Measurements from ENCODE around the gene PDK1. TPM values are rescaled to one million over a fixed set of nuclear protein-coding genes. Genes with fewer than 3 reads are reported as not detected.
"Not testable (repeated sequence)": the region's sequence is repeated elsewhere in the genome, so short reads cannot be mapped to it uniquely, and the experiment has no call there.

PDK1 gene
- total RNA-seq, 1 experiment from 2014 or later = 11.7 TPM

DNA sequence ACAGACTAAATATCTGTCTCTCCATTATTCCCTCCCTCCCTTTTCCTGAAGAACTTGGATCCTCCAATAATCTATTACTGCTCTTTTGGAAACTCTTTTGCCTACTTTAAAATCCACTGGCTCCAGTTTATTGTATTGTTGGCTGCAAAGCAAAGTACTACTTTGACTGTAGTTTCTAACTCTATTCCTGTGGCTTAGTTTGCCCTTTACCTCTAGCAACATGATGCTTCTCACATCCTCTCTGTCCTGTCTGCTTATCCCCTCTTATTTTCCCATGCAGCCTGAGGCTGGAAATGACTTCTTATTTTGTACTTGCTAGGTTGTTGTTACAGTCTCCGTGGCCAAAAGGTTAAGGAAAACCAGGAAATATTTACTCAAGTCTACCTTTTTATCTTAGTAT is 26.8 kb downstream of the PDK1 start:
- in situ Hi-C loops (cut with HindIII; ENCODE audit: low pct_unique_long_range_greater_than_20kb, low sequenced_read_pairs) = no loop called here
- no peak overlapping the region for H3K27ac ChIP-seq (ENCODE audit: low read length)
- no peaks in the 10 kb centered on the region for H3K36me3 ChIP-seq (ENCODE audit: control insufficient read depth, insufficient read depth, low read length)
- no peaks in the 10 kb centered on the region for H3K27me3 ChIP-seq (ENCODE audit: control insufficient read depth, insufficient read depth, low read length)
- intact Hi-C loops (cut with micrococcal nuclease; ENCODE audit: unreplicated experiment) = no loop called here
- peaks cover 5% of the 10 kb centered on the region; the same call in 1 of the 2 replicates for H3K9me3 ChIP-seq (ENCODE audit: control insufficient read depth, insufficient read depth, low read depth, low read length)
- DNase-seq (ENCODE audit: low read depth, low spot score) = no peak
- CTCF ChIA-PET = no interaction called here
- TF ChIP-seq, protein P1, sequence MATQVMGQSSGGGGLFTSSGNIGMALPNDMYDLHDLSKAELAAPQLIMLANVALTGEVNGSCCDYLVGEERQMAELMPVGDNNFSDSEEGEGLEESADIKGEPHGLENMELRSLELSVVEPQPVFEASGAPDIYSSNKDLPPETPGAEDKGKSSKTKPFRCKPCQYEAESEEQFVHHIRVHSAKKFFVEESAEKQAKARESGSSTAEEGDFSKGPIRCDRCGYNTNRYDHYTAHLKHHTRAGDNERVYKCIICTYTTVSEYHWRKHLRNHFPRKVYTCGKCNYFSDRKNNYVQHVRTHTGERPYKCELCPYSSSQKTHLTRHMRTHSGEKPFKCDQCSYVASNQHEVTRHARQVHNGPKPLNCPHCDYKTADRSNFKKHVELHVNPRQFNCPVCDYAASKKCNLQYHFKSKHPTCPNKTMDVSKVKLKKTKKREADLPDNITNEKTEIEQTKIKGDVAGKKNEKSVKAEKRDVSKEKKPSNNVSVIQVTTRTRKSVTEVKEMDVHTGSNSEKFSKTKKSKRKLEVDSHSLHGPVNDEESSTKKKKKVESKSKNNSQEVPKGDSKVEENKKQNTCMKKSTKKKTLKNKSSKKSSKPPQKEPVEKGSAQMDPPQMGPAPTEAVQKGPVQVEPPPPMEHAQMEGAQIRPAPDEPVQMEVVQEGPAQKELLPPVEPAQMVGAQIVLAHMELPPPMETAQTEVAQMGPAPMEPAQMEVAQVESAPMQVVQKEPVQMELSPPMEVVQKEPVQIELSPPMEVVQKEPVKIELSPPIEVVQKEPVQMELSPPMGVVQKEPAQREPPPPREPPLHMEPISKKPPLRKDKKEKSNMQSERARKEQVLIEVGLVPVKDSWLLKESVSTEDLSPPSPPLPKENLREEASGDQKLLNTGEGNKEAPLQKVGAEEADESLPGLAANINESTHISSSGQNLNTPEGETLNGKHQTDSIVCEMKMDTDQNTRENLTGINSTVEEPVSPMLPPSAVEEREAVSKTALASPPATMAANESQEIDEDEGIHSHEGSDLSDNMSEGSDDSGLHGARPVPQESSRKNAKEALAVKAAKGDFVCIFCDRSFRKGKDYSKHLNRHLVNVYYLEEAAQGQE (IDR thresholded peaks at IDR 0.05; ENCODE audit: insufficient read depth in 1 of 2, low read depth in 2 of 2, low read length in 1 of 2) = no peak
- no peak for TF ChIP-seq SIN3A (IDR thresholded peaks at IDR 0.05; ENCODE audit: borderline replicate concordance, insufficient read depth, low read depth, low read length)
- TF ChIP-seq TCF7L2 (IDR thresholded peaks at IDR 0.05; ENCODE audit: low read depth, low read length) = no peak
- TF ChIP-seq, protein P2, sequence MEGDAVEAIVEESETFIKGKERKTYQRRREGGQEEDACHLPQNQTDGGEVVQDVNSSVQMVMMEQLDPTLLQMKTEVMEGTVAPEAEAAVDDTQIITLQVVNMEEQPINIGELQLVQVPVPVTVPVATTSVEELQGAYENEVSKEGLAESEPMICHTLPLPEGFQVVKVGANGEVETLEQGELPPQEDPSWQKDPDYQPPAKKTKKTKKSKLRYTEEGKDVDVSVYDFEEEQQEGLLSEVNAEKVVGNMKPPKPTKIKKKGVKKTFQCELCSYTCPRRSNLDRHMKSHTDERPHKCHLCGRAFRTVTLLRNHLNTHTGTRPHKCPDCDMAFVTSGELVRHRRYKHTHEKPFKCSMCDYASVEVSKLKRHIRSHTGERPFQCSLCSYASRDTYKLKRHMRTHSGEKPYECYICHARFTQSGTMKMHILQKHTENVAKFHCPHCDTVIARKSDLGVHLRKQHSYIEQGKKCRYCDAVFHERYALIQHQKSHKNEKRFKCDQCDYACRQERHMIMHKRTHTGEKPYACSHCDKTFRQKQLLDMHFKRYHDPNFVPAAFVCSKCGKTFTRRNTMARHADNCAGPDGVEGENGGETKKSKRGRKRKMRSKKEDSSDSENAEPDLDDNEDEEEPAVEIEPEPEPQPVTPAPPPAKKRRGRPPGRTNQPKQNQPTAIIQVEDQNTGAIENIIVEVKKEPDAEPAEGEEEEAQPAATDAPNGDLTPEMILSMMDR (IDR thresholded peaks at IDR 0.05) = no peak
- TF ChIP-seq POLR2AphosphoS5 (IDR thresholded peaks at IDR 0.05; ENCODE audit: low read depth, low read length) = no peak
- no peaks in the 10 kb centered on the region for H3K4me1 ChIP-seq (ENCODE audit: control insufficient read depth, insufficient read depth, low read length)
- no TSS peak for BruUV-seq (replicated peaks)
- no peak for ATAC-seq
- POLR2A ChIA-PET = no interaction called here
- no peak overlapping the region for H3K4me3 ChIP-seq (ENCODE audit: low read depth in 2 of 2, low read length in 2 of 2)

DNA sequence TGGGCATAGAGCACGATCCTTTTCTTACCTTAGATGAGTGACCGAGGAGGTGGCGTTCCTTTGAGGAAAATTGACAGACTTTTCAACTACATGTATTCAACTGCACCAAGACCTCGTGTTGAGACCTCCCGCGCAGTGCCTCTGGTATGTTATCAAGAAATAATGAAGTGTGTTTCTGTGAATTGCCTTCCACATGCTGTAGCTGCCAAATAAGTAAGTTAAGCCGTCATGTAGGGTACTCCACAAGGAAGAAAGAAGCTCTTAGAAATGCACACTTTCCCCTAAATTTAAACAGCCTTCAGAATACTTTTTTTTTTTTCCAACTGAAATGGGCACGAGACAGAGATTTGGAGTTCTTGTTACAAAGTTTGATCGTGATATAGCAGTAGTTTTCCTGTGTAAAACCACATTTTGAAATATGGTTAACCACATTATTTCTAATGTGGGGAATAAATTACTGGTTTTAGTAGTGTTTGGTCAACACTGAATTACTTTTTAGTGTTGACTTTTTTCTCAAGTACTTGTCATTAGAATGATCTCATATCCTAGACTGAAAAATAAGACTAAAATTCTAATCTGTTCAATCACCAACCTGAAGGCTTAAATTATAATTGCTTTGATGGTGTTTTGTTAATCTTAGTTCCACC is 30.5 kb downstream of the PDK1 start:
- CTCF ChIA-PET = no interaction called here

DNA sequence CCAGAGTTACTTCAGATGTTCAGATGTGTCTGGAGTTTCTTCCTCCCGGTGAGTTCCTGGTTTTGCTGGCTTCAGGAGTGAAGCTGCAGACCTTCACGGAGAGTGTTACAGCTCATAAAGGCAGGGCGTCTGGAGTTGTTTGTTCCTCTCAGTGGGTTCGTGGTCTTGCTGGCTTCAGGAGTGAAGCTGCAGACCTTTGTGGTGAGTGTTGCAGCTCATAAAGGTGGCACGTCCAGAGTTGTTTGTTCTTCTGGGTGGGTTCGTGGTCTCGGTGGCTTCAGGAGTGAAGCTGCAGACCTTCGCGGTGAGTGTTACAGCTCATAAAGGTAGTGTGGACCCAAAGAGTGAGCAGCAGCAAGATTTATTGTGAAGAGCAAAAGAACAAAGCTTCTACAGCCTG is 31.3 kb downstream of the PDK1 start:
- in situ Hi-C loops (cut with HindIII; ENCODE audit: low pct_unique_long_range_greater_than_20kb, low sequenced_read_pairs); H3K4me1 ChIP-seq (ENCODE audit: control insufficient read depth, insufficient read depth, low read length); H3K9me3 ChIP-seq (ENCODE audit: control insufficient read depth, insufficient read depth, low read depth, low read length); H3K36me3 ChIP-seq (ENCODE audit: control insufficient read depth, insufficient read depth, low read length); intact Hi-C loops (cut with micrococcal nuclease; ENCODE audit: unreplicated experiment); ATAC-seq; H3K27ac ChIP-seq (ENCODE audit: low read length); BruUV-seq (replicated peaks); H3K4me3 ChIP-seq (ENCODE audit: low read depth in 2 of 2, low read length in 2 of 2); H3K27me3 ChIP-seq (ENCODE audit: control insufficient read depth, insufficient read depth, low read length); DNase-seq (ENCODE audit: low read depth, low spot score): not testable (repeated sequence)
- POLR2A ChIA-PET = interaction anchor here (0.6 kb wide), 1 partner anchor 1079 kb away, joined by 3 read pairs; no protein-coding TSS in a partner anchor
- CTCF ChIA-PET = interaction anchor here (0.6 to 0.9 kb wide), 2 partner anchors 11 to 59 kb away, joined by 6 to 9 read pairs; no protein-coding TSS in a partner anchor

More for the DNA sequence above, 30.5 kb downstream of the PDK1 start:
- DNase-seq (ENCODE audit: low read depth, low spot score) (no peak), ATAC-seq (no peak)
- no TSS peak for BruUV-seq (replicated peaks)
- Histone ChIP-seq H3K27me3 (ENCODE audit: control insufficient read depth, insufficient read depth, low read length) (no peaks in the 10 kb centered on the region), H3K36me3 (ENCODE audit: control insufficient read depth, insufficient read depth, low read length) (no peaks in the 10 kb centered on the region), H3K4me3 (ENCODE audit: low read depth in 2 of 2, low read length in 2 of 2) (no peak overlapping the region), H3K27ac (ENCODE audit: low read length) (no peak overlapping the region), H3K9me3 (ENCODE audit: control insufficient read depth, insufficient read depth, low read depth, low read length) (no peaks in the 10 kb centered on the region), H3K4me1 (ENCODE audit: control insufficient read depth, insufficient read depth, low read length) (no peaks in the 10 kb centered on the region)
- TF ChIP-seq POLR2AphosphoS5 (IDR thresholded peaks at IDR 0.05; ENCODE audit: low read depth, low read length) (no peak), SIN3A (IDR thresholded peaks at IDR 0.05; ENCODE audit: borderline replicate concordance, insufficient read depth, low read depth, low read length) (no peak), TCF7L2 (IDR thresholded peaks at IDR 0.05; ENCODE audit: low read depth, low read length) (no peak)
- TF ChIP-seq, protein P1 (IDR thresholded peaks at IDR 0.05; ENCODE audit: insufficient read depth in 1 of 2, low read depth in 2 of 2, low read length in 1 of 2) = no peak
- TF ChIP-seq, protein P2 (IDR thresholded peaks at IDR 0.05) = no peak
- POLR2A ChIA-PET = no interaction called here
- intact Hi-C loops (cut with micrococcal nuclease; ENCODE audit: unreplicated experiment) (no loop called here), in situ Hi-C loops (cut with HindIII; ENCODE audit: low pct_unique_long_range_greater_than_20kb, low sequenced_read_pairs) (no loop called here)
